Measurements from ENCODE around the gene MVB12B. TPM values are rescaled to one million over a fixed set of nuclear protein-coding genes. Genes with fewer than 3 reads are reported as not detected.
A peak's percentile ranks its signal among the peaks of the same experiment; 100 is the strongest.

Gene MVB12B
- total RNA-seq, 1 experiment from 2014 or later: 9.4 TPM

- intact Hi-C loops (cut with micrococcal nuclease; ENCODE audit: unreplicated experiment): no loop called here
- BruUV-seq (replicated peaks): no TSS peak
- DNase-seq (ENCODE audit: low read depth, low spot score): no peak
Measured at GRCh38 chr9:126373241-126373640, 46.6 kb downstream of the MVB12B start.

GRCh38 chr9:126374366-126374781 lies 47.7 kb downstream of the MVB12B start:
- CTCF ChIA-PET: no interaction called here
- peaks cover 37% of the 10 kb centered on the region for H3K4me1 ChIP-seq (ENCODE audit: control insufficient read depth, insufficient read depth, low read length)

More at GRCh38 chr9:126373241-126373640, 46.6 kb downstream of the MVB12B start:
- Histone ChIP-seq H3K27ac (ENCODE audit: low read length) (0 out of 2 replicates have a peak overlapping the region, but pooled peaks have one; percentile 34), H3K27me3 (ENCODE audit: control insufficient read depth, insufficient read depth, low read length) (no peaks in the 10 kb centered on the region), H3K36me3 (ENCODE audit: control insufficient read depth, insufficient read depth, low read length) (no peaks in the 10 kb centered on the region), H3K9me3 (ENCODE audit: control insufficient read depth, insufficient read depth, low read depth, low read length) (no peaks in the 10 kb centered on the region), H3K4me1 (ENCODE audit: control insufficient read depth, insufficient read depth, low read length) (peaks cover 37% of the 10 kb centered on the region), H3K4me3 (ENCODE audit: low read depth in 2 of 2, low read length in 2 of 2) (0 out of 4 replicates have a peak overlapping the region, but pooled peaks of 1 of the 2 experiments have one; percentile 6)
- TF ChIP-seq SIN3A (IDR thresholded peaks at IDR 0.05; ENCODE audit: borderline replicate concordance, insufficient read depth, low read depth, low read length) (no peak), REST (IDR thresholded peaks at IDR 0.05; ENCODE audit: insufficient read depth in 1 of 2, low read depth in 2 of 2, low read length in 1 of 2) (no peak), CTCF (IDR thresholded peaks at IDR 0.05) (no peak), TCF7L2 (IDR thresholded peaks at IDR 0.05; ENCODE audit: low read depth, low read length) (no peak), POLR2AphosphoS5 (IDR thresholded peaks at IDR 0.05; ENCODE audit: low read depth, low read length) (no peak)
- ATAC-seq: peak; percentile 71
- ChIA-PET POLR2A (interaction anchor here (0.6 kb wide), 1 partner anchor 31 kb away, joined by 3 read pairs; no protein-coding TSS in a partner anchor), CTCF (no interaction called here)
- in situ Hi-C loops (cut with HindIII; ENCODE audit: low pct_unique_long_range_greater_than_20kb, low sequenced_read_pairs): no loop called here

More at GRCh38 chr9:126374366-126374781, 47.7 kb downstream of the MVB12B start:
- peak overlapping the region; percentile 29; the same call in 1 of the 2 replicates for H3K27ac ChIP-seq (ENCODE audit: low read length)
- H3K36me3 ChIP-seq (ENCODE audit: control insufficient read depth, insufficient read depth, low read length): no peaks in the 10 kb centered on the region
- TF ChIP-seq CTCF (IDR thresholded peaks at IDR 0.05) (no peak), REST (IDR thresholded peaks at IDR 0.05; ENCODE audit: insufficient read depth in 1 of 2, low read depth in 2 of 2, low read length in 1 of 2) (no peak), POLR2AphosphoS5 (IDR thresholded peaks at IDR 0.05; ENCODE audit: low read depth, low read length) (no peak), SIN3A (IDR thresholded peaks at IDR 0.05; ENCODE audit: borderline replicate concordance, insufficient read depth, low read depth, low read length) (no peak), TCF7L2 (IDR thresholded peaks at IDR 0.05; ENCODE audit: low read depth, low read length) (no peak)
- POLR2A ChIA-PET: interaction anchor here (0.6 kb wide), 1 partner anchor 9 kb away, joined by 6 read pairs; no protein-coding TSS in a partner anchor
- no peak overlapping the region for H3K4me3 ChIP-seq (ENCODE audit: low read depth in 2 of 2, low read length in 2 of 2)
- DNase-seq (ENCODE audit: low read depth, low spot score) (no peak), ATAC-seq (0 out of 2 replicates have a peak, but pooled peaks have one; percentile 15)
- no peaks in the 10 kb centered on the region for H3K27me3 ChIP-seq (ENCODE audit: control insufficient read depth, insufficient read depth, low read length)
- intact Hi-C loops (cut with micrococcal nuclease; ENCODE audit: unreplicated experiment) (no loop called here), in situ Hi-C loops (cut with HindIII; ENCODE audit: low pct_unique_long_range_greater_than_20kb, low sequenced_read_pairs) (no loop called here)
- BruUV-seq (replicated peaks): no TSS peak
- H3K9me3 ChIP-seq (ENCODE audit: control insufficient read depth, insufficient read depth, low read depth, low read length): no peaks in the 10 kb centered on the region
